Astrocyte (in vitro differentiated cells and primary cell): ENCODE data around the gene ZFYVE28. TPM values are rescaled to one million over a fixed set of nuclear protein-coding genes. Genes with fewer than 3 reads are reported as not detected.

Experiments used
- DNase-seq: peaks from one replicate; pipeline ENCODE4 v3.0.0-alpha.2; 2010; ENCODE audit warnings: low read depth
- FAIRE-seq: peaks from 2 replicates; lab custom pipeline; 2011; peaks lifted over from hg19 to GRCh38; lab: Jason Lieb, UNC
- H2AFZ ChIP-seq: 2 replicates; pipeline ENCODE4 v1.6.0; 2012; ENCODE audit warnings: low read depth, low read length, inconsistent platforms
- H3K27ac ChIP-seq: 2 replicates; pipeline ENCODE4 v1.5.1; 2011; ENCODE audit warnings: low read depth, low read length, inconsistent platforms
- H3K27me3 ChIP-seq: 2 replicates; pipeline ENCODE4 v1.6.0; 2011; ENCODE audit warnings: low read length, inconsistent platforms; ENCODE audit not compliant: insufficient read depth
- H3K36me3 ChIP-seq: 2 replicates; pipeline ENCODE4 v1.5.1; 2011; ENCODE audit warnings: low read length, inconsistent platforms; ENCODE audit not compliant: insufficient read depth
- H3K4me1 ChIP-seq: 2 replicates; pipeline ENCODE4 v1.5.1; 2011; ENCODE audit warnings: low read length, inconsistent platforms; ENCODE audit not compliant: insufficient read depth
- H3K4me2 ChIP-seq: 2 replicates; pipeline ENCODE4 v1.6.0; 2012; ENCODE audit warnings: low read length, inconsistent platforms
- H3K4me3 ChIP-seq: 2 replicates; pipeline ENCODE4 v1.5.1; 2011; ENCODE audit warnings: low read depth, mild to moderate bottlenecking, low read length, inconsistent platforms; ENCODE audit not compliant: insufficient read depth
- H3K79me2 ChIP-seq: 2 replicates; pipeline ENCODE4 v1.6.0; 2012; ENCODE audit warnings: mild to moderate bottlenecking, low read length, inconsistent platforms; ENCODE audit not compliant: insufficient read depth
- H3K9ac ChIP-seq: 2 replicates; pipeline ENCODE4 v1.6.0; 2012; ENCODE audit warnings: mild to moderate bottlenecking, low read length, inconsistent platforms
- H3K9me3 ChIP-seq: 2 replicates; pipeline ENCODE4 v1.5.1; 2012; ENCODE audit warnings: low read depth, mild to moderate bottlenecking, low read length, inconsistent platforms; ENCODE audit not compliant: insufficient read depth
- H4K20me1 ChIP-seq: 2 replicates; pipeline ENCODE4 v1.6.0; 2012; ENCODE audit warnings: low read length, inconsistent platforms; ENCODE audit not compliant: insufficient read depth
- H3K27ac Mint-ChIP-seq: one replicate; pipeline ENCODE4 v1.8.0; 2021; ENCODE audit warnings: mild to moderate bottlenecking, mixed read lengths; ENCODE audit not compliant: unreplicated experiment
- H3K27me3 Mint-ChIP-seq: one replicate; pipeline ENCODE4 v1.8.0; 2021; ENCODE audit warnings: low read depth, mixed read lengths; ENCODE audit not compliant: unreplicated experiment
- H3K36me3 Mint-ChIP-seq: one replicate; pipeline ENCODE4 v1.8.0; 2021; ENCODE audit warnings: low read depth, mixed read lengths; ENCODE audit not compliant: unreplicated experiment
- H3K4me1 Mint-ChIP-seq: one replicate; pipeline ENCODE4 v1.8.0; 2021; ENCODE audit warnings: low read depth, mixed read lengths; ENCODE audit not compliant: unreplicated experiment
- H3K4me3 Mint-ChIP-seq: one replicate; pipeline ENCODE4 v1.8.0; 2021; ENCODE audit warnings: mild to moderate bottlenecking, moderate library complexity, mixed read lengths; ENCODE audit not compliant: unreplicated experiment
- H3K9me3 Mint-ChIP-seq: one replicate; pipeline ENCODE4 v1.8.0; 2021; ENCODE audit warnings: mild to moderate bottlenecking, mixed read lengths; ENCODE audit not compliant: unreplicated experiment
- CTCF ChIP-seq: IDR thresholded peaks from 2 replicates; pipeline ENCODE4 v1.5.1; 2011; ENCODE audit warnings: low read depth, mild to moderate bottlenecking, inconsistent platforms, low read length, moderate library complexity; ENCODE audit not compliant: insufficient read depth
- EZH2 ChIP-seq: IDR thresholded peaks from 2 replicates; pipeline ENCODE4 v1.6.1; 2012; ENCODE audit warnings: mild to moderate bottlenecking, low read length, inconsistent platforms; ENCODE audit not compliant: insufficient read depth
- total RNA-seq: library from RNA; stranded (reverse); gene quantifications from 2 replicates; pipeline ENCODE4 v1.2.1, GENCODE V29; 2021

ZFYVE28 gene
- total RNA-seq, 1 donor from 2014 or later: 0.68 TPM

- Histone ChIP-seq H4K20me1 (no peaks in the 10 kb centered on the region), H2AFZ (peak overlapping the region; percentile 69), H3K79me2 (no peaks in the 10 kb centered on the region), H3K4me3 (no peak overlapping the region), H3K27ac (no peak overlapping the region), H3K9me3 (peaks cover 9% of the 10 kb centered on the region), H3K4me1 (no peaks in the 10 kb centered on the region), H3K4me2 (peak overlapping the region; percentile 79), H3K27me3 (peaks cover 15% of the 10 kb centered on the region), H3K36me3 (no peaks in the 10 kb centered on the region), H3K9ac (peak overlapping the region; percentile 63)
- Mint-ChIP-seq H3K9me3 (peaks cover 3% of the 10 kb centered on the region), H3K27me3 (peaks cover 57% of the 10 kb centered on the region), H3K27ac (no peak overlapping the region), H3K36me3 (no peaks in the 10 kb centered on the region), H3K4me1 (no peaks in the 10 kb centered on the region), H3K4me3 (no peak overlapping the region)
- FAIRE-seq (no peak), DNase-seq (no peak)
- TF ChIP-seq EZH2: no peak
- no peak for TF ChIP-seq CTCF
These were observed 53.2 kb downstream of the ZFYVE28 start for GRCh38 chr4:2365054-2365912.

- peaks cover 3% of the 10 kb centered on the region for H3K9me3 Mint-ChIP-seq
- no peak for FAIRE-seq
- TF ChIP-seq CTCF (no peak), EZH2 (no peak)
- peak; percentile 44 for DNase-seq
- no peaks in the 10 kb centered on the region for H3K4me1 ChIP-seq
- peak overlapping the region; percentile 79 for H3K4me2 ChIP-seq
- no peak overlapping the region for H3K27ac Mint-ChIP-seq
- H3K9ac ChIP-seq: peak overlapping the region; percentile 63
- no peak overlapping the region for H3K4me3 Mint-ChIP-seq
- peaks cover 54% of the 10 kb centered on the region for H3K27me3 Mint-ChIP-seq
- H3K79me2 ChIP-seq: no peaks in the 10 kb centered on the region
- H3K27me3 ChIP-seq: peaks cover 16% of the 10 kb centered on the region
- no peaks in the 10 kb centered on the region for H3K36me3 Mint-ChIP-seq
- peaks cover 9% of the 10 kb centered on the region for H3K9me3 ChIP-seq
- no peaks in the 10 kb centered on the region for H4K20me1 ChIP-seq
- H3K4me1 Mint-ChIP-seq: no peaks in the 10 kb centered on the region
- H2AFZ ChIP-seq: peak overlapping the region; percentile 69
- H3K27ac ChIP-seq: no peak overlapping the region
- H3K4me3 ChIP-seq: peak overlapping the region; percentile 54
- no peaks in the 10 kb centered on the region for H3K36me3 ChIP-seq
These were observed 53.8 kb downstream of the ZFYVE28 start for GRCh38 chr4:2364654-2365053.
